PC-9 (cell line): ENCODE results near the gene ZBTB7A. TPM values are rescaled to one million over a fixed set of nuclear protein-coding genes. Genes with fewer than 3 reads are reported as not detected.

Experiments used
- BruUV-seq: library from RNA; stranded (reverse); fragments of 400-500 nt; replicated peaks from 2 replicates; lab custom pipeline; 2021; lab: Mats Ljungman, UMichigan
- CTCF ChIA-PET: fragments of 300-600 bp; sonication (Branson Sonifier 250); formaldehyde crosslinking; loops from one replicate; lab custom pipeline; 2022; ENCODE audit warnings: antibody characterized with exemption; lab: Charles Lee
- POLR2A ChIA-PET: fragments of 300-600 bp; sonication (Branson Sonifier 250); formaldehyde crosslinking; loops from one replicate; lab custom pipeline; 2022; ENCODE audit warnings: antibody characterized with exemption; ENCODE audit not compliant: unreplicated experiment; lab: Charles Lee
- DNase-seq, 2 experiments: peaks; one replicate each; pipeline versions ENCODE4 v3.0.0 to v3.0.0-alpha.2; 2015 to 2022; ENCODE audit warnings: mixed read lengths in 1 of 2
- H2AFZ ChIP-seq: fragments of 200-600 bp; sonication (generic); 2 replicates; pipeline ENCODE4 v1.8.1; 2017; ENCODE audit warnings: antibody characterized with exemption
- H3F3A ChIP-seq: fragments of 200-600 bp; sonication (generic); 2 replicates; pipeline ENCODE4 v1.8.1; 2017; ENCODE audit warnings: antibody characterized with exemption, mild to moderate bottlenecking, low read depth; ENCODE audit not compliant: insufficient read depth
- H3K27ac ChIP-seq: fragments of 200-600 bp; sonication (generic); 2 replicates; pipeline ENCODE4 v1.6.1; 2016; ENCODE audit warnings: mixed run types
- H3K27me3 ChIP-seq: fragments of 200-600 bp; sonication (generic); 2 replicates; pipeline ENCODE4 v1.6.1; 2016; ENCODE audit warnings: low read depth, mixed run types; ENCODE audit not compliant: insufficient read depth
- H3K36me3 ChIP-seq: fragments of 200-600 bp; sonication (generic); 2 replicates; pipeline ENCODE4 v1.6.1; 2016; ENCODE audit warnings: low read depth, mixed run types
- H3K4me1 ChIP-seq: fragments of 200-600 bp; sonication (generic); replicated peaks from 2 replicates; pipeline ENCODE4 v1.6.1; 2016; ENCODE audit warnings: mixed run types; ENCODE audit not compliant: insufficient read depth
- H3K4me2 ChIP-seq: fragments of 200-600 bp; sonication (generic); 2 replicates; pipeline ENCODE4 v1.6.1; 2017; ENCODE audit warnings: mixed run types
- H3K4me3 ChIP-seq: fragments of 200-600 bp; sonication (generic); 2 replicates; pipeline ENCODE4 v1.6.1; 2016; ENCODE audit warnings: mixed run types
- H3K79me2 ChIP-seq: fragments of 200-600 bp; sonication (generic); 2 replicates; pipeline ENCODE4 v1.6.1; 2017; ENCODE audit warnings: low read depth, mixed run types
- H3K9me2 ChIP-seq: fragments of 200-600 bp; sonication (generic); 2 replicates; pipeline ENCODE4 v1.8.1; 2017; ENCODE audit warnings: mild to moderate bottlenecking; ENCODE audit not compliant: insufficient read depth
- H3K9me3 ChIP-seq: fragments of 200-600 bp; sonication (generic); 2 replicates; pipeline ENCODE4 v1.8.1; 2016; ENCODE audit warnings: low read depth; ENCODE audit not compliant: insufficient read depth
- H4K20me1 ChIP-seq: fragments of 200-600 bp; sonication (generic); 2 replicates; pipeline ENCODE4 v1.8.1; 2017; ENCODE audit not compliant: insufficient read depth
- CTCF ChIP-seq: fragments of 200-600 bp; sonication (generic); conservative IDR thresholded peaks from 2 replicates; pipeline ENCODE4 v1.6.1; 2017; ENCODE audit warnings: mixed run types, antibody characterized with exemption, mild to moderate bottlenecking, moderate library complexity
- EZH2 ChIP-seq: fragments of 200-600 bp; sonication (generic); IDR thresholded peaks from 2 replicates; pipeline ENCODE4 v1.8.0; 2017; ENCODE audit warnings: antibody characterized with exemption, low read depth
- intact Hi-C: fragments of 100-400 bp; cut with micrococcal nuclease; formaldehyde crosslinking; loops from one replicate; pipeline ENCODE4 v1.10.0; 2022; ENCODE audit not compliant: unreplicated experiment
- total RNA-seq: library from RNA; stranded (reverse); gene quantifications from 2 replicates; pipeline ENCODE4 v1.2.3, GENCODE V29; 2021

The ZBTB7A gene
- total RNA-seq, 1 experiment from 2014 or later = 41.2 TPM

- no peak overlapping the region for H3K4me3 ChIP-seq
- H3F3A ChIP-seq = peaks cover 35% of the 10 kb centered on the region; the same call in 1 of the 2 replicates
- H4K20me1 ChIP-seq = peaks cover 44% of the 10 kb centered on the region
- no peaks in the 10 kb centered on the region for H3K9me3 ChIP-seq
- no peaks in the 10 kb centered on the region for H3K36me3 ChIP-seq
- TF ChIP-seq EZH2 (no peak), CTCF (no peak)
- no peaks in the 10 kb centered on the region for H3K9me2 ChIP-seq
- no peak for DNase-seq
- H3K4me2 ChIP-seq = no peak overlapping the region
- ChIA-PET CTCF (no interaction called here), POLR2A (no interaction called here)
- H3K4me1 ChIP-seq = peaks cover 19% of the 10 kb centered on the region
- no TSS peak for BruUV-seq
- no peak overlapping the region for H3K27ac ChIP-seq
- H2AFZ ChIP-seq = no peak overlapping the region
- no peaks in the 10 kb centered on the region for H3K27me3 ChIP-seq
- H3K79me2 ChIP-seq = peaks cover 45% of the 10 kb centered on the region
- intact Hi-C loops = no loop called here
These were observed 22.6 kb downstream of the ZBTB7A start for GRCh38 chr19:4043966-4044715.

- H3K4me1 ChIP-seq = peaks cover 19% of the 10 kb centered on the region
- no peak overlapping the region; the same call in 1 of the 2 replicates for H3K4me2 ChIP-seq
- H3K4me3 ChIP-seq = no peak overlapping the region
- no TSS peak for BruUV-seq
- H3F3A ChIP-seq = peaks cover 37% of the 10 kb centered on the region; the same call in 1 of the 2 replicates
- no peak overlapping the region for H2AFZ ChIP-seq
- H3K36me3 ChIP-seq = no peaks in the 10 kb centered on the region
- DNase-seq = no peak
- H3K27ac ChIP-seq = no peak overlapping the region
- H3K79me2 ChIP-seq = peaks cover 39% of the 10 kb centered on the region
- TF ChIP-seq CTCF (no peak), EZH2 (no peak)
- no peaks in the 10 kb centered on the region for H3K9me2 ChIP-seq
- ChIA-PET POLR2A (interaction anchor here (0.5 kb wide), 1 partner anchor 254 kb away, joined by 26 read pairs; no protein-coding TSS in a partner anchor), CTCF (no interaction called here)
- intact Hi-C loops = no loop called here
- H3K27me3 ChIP-seq = no peaks in the 10 kb centered on the region
- H3K9me3 ChIP-seq = no peaks in the 10 kb centered on the region
- peaks cover 39% of the 10 kb centered on the region for H4K20me1 ChIP-seq
These were observed 23.3 kb downstream of the ZBTB7A start for GRCh38 chr19:4043401-4043800.

- DNase-seq = peak; percentile 51 to 76
- H3K4me2 ChIP-seq = peak overlapping the region; percentile 13
- peaks cover 35% of the 10 kb centered on the region for H3K79me2 ChIP-seq
- intact Hi-C loops = no loop called here
- H3K27me3 ChIP-seq = no peaks in the 10 kb centered on the region
- H3K4me3 ChIP-seq = no peak overlapping the region
- TF ChIP-seq CTCF = no peak
- no peak for TF ChIP-seq EZH2
- peaks cover 34% of the 10 kb centered on the region for H4K20me1 ChIP-seq
- no peak overlapping the region for H2AFZ ChIP-seq
- H3K9me3 ChIP-seq = no peaks in the 10 kb centered on the region
- H3K4me1 ChIP-seq = peaks cover 19% of the 10 kb centered on the region
- H3F3A ChIP-seq = peaks cover 37% of the 10 kb centered on the region; the same call in 1 of the 2 replicates
- no TSS peak for BruUV-seq
- H3K36me3 ChIP-seq = no peaks in the 10 kb centered on the region
- 0 out of 2 replicates have a peak overlapping the region, but pooled peaks have one; percentile 41 for H3K27ac ChIP-seq
- ChIA-PET CTCF (no interaction called here), POLR2A (interaction anchor here (0.5 to 0.6 kb wide), 2 partner anchors 17 to 255 kb away, joined by 3 to 26 read pairs; no protein-coding TSS in a partner anchor)
- no peaks in the 10 kb centered on the region for H3K9me2 ChIP-seq
These were observed 24.0 kb downstream of the ZBTB7A start for GRCh38 chr19:4042731-4043082.
